ENCODE results near the gene MCCC2.

DNA sequence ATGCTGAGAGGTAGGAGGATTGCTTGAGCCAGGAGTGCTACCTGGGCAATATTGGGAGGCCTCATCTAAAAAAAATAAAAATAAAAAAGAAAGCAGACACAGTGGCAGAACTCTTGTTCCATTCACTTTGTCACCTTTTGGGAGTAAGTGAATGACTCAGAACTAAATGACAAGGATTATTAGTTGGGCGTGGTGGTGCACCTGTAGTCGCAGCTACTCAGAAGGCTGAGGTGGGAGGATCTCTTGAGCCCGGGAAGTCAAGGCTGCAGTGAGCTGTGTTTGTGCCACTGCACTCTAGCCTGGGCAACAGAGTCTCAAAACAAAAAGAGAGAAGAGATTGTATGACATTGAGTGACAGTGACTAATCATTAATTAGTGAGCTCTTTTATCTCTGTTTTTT lies 34.1 kb downstream of the MCCC2 start:
- TF ChIP-seq, protein P1, sequence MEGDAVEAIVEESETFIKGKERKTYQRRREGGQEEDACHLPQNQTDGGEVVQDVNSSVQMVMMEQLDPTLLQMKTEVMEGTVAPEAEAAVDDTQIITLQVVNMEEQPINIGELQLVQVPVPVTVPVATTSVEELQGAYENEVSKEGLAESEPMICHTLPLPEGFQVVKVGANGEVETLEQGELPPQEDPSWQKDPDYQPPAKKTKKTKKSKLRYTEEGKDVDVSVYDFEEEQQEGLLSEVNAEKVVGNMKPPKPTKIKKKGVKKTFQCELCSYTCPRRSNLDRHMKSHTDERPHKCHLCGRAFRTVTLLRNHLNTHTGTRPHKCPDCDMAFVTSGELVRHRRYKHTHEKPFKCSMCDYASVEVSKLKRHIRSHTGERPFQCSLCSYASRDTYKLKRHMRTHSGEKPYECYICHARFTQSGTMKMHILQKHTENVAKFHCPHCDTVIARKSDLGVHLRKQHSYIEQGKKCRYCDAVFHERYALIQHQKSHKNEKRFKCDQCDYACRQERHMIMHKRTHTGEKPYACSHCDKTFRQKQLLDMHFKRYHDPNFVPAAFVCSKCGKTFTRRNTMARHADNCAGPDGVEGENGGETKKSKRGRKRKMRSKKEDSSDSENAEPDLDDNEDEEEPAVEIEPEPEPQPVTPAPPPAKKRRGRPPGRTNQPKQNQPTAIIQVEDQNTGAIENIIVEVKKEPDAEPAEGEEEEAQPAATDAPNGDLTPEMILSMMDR (IDR thresholded peaks at IDR 0.05): no peak
- TF ChIP-seq POLR2A (IDR thresholded peaks at IDR 0.05; ENCODE audit: low read depth) (no peak), EP300 (IDR thresholded peaks at IDR 0.05) (no peak)
